ENCODE measurements around the gene CDKN1B. TPM values are rescaled to one million over a fixed set of nuclear protein-coding genes. Genes with fewer than 3 reads are reported as not detected.

Gene CDKN1B
- total and polyA plus RNA-seq, 2 of the 13 experiments (the other 11 are each of a cell fraction or from before 2014, with no cell fraction given), result 20.1 to 37.2 TPM

- TF ChIP-seq BRF2 (CRISPR knock-in tag; IDR thresholded peaks at IDR 0.05), result peak; percentile 86
- no peak for TF ChIP-seq ZNF552 (CRISPR knock-in tag; IDR thresholded peaks at IDR 0.05; ENCODE audit: borderline replicate concordance)
- no peak for TF ChIP-seq ZSCAN29 (CRISPR knock-in tag; conservative IDR thresholded peaks at IDR 0.05)
- TF ChIP-seq FOSL2 (CRISPR knock-in tag; IDR thresholded peaks at IDR 0.05), result 0 out of 2 replicates have a peak, but pooled peaks have one; percentile 9
- TF ChIP-seq TCF7L2 (IDR thresholded peaks at IDR 0.05; ENCODE audit: low read depth, low read length), result no peak
- TF ChIP-seq CEBPB (IDR thresholded peaks at IDR 0.05; ENCODE audit: borderline replicate concordance, low read depth, low read length), result no peak
- peak; percentile 89 for TF ChIP-seq KMT2A (CRISPR knock-in tag; IDR thresholded peaks at IDR 0.05)
- 0 out of 2 replicates have a peak, but pooled peaks have one; percentile 67 for TF ChIP-seq PRMT3 (CRISPR knock-in tag; IDR thresholded peaks at IDR 0.05; ENCODE audit: borderline replicate concordance, low read depth)
- no peak for TF ChIP-seq DNMT1 (CRISPR knock-in tag; IDR thresholded peaks at IDR 0.05)
- TF ChIP-seq U2AF1 (optimal IDR thresholded peaks at IDR 0.05; ENCODE audit: low read depth, low read length), result no peak
- no peak for TF ChIP-seq CENPX (CRISPR knock-in tag; IDR thresholded peaks at IDR 0.05)
- peak; percentile 93 for TF ChIP-seq BHLHE40 (IDR thresholded peaks at IDR 0.05; ENCODE audit: low read length)
- TF ChIP-seq FLYWCH1 (CRISPR knock-in tag; IDR thresholded peaks at IDR 0.05), result no peak
- TF ChIP-seq FOXO1 (CRISPR knock-in tag; IDR thresholded peaks at IDR 0.05), result no peak
- no peak for TF ChIP-seq TEAD2 (CRISPR knock-in tag; IDR thresholded peaks at IDR 0.05)
- TF ChIP-seq EED (CRISPR knock-in tag; IDR thresholded peaks at IDR 0.05), result peak; percentile 69; the same call in 1 of the 2 replicates
- no peak for TF ChIP-seq FOXA1 (IDR thresholded peaks at IDR 0.05)
- 0 out of 2 replicates have a peak, but pooled peaks have one; percentile 3 for TF ChIP-seq FOXA1 (CRISPR knock-in tag; IDR thresholded peaks at IDR 0.05)
- TF ChIP-seq MAF1 (CRISPR knock-in tag; IDR thresholded peaks at IDR 0.05; ENCODE audit: borderline replicate concordance), result 0 out of 2 replicates have a peak, but pooled peaks have one; percentile 17
- TF ChIP-seq ZNF160 (CRISPR knock-in tag; IDR thresholded peaks at IDR 0.05), result 0 out of 2 replicates have a peak, but pooled peaks have one; percentile 46
- TF ChIP-seq RBM39 (IDR thresholded peaks at IDR 0.05; ENCODE audit: low read depth, low read length, poor library complexity, severe bottlenecking), result no peak
- TF ChIP-seq ZNF558 (CRISPR knock-in tag; IDR thresholded peaks at IDR 0.05; ENCODE audit: borderline replicate concordance), result no peak
- 0 out of 2 replicates have a peak, but pooled peaks have one; percentile 25 for TF ChIP-seq ZNF740 (CRISPR knock-in tag; IDR thresholded peaks at IDR 0.05)
- no peak for TF ChIP-seq DBP (CRISPR knock-in tag; IDR thresholded peaks at IDR 0.05; ENCODE audit: not compliant biosample characterization)
- peak; percentile 82 for TF ChIP-seq TFDP2 (CRISPR knock-in tag; IDR thresholded peaks at IDR 0.05)
These were observed at the start of gene CDKN1B (continued) for GRCh38 chr12:12716793-12717585.
